Left lung (tissue), 10 donors: Measurements from ENCODE around the gene RAD54L2. TPM values are rescaled to one million over a fixed set of nuclear protein-coding genes. Genes with fewer than 3 reads are reported as not detected.

Experiments used
- ATAC-seq: fragments of 200-7000 bp; cut with Tn5 transposase; one replicate; pipeline ENCODE4 v1.9.1; 2020; ENCODE audit warnings: moderate library complexity
- DNase-seq, 4 donors: peaks; one replicate each; pipeline ENCODE4 v3.0.0-alpha.2; 2013 to 2020
- H3K27ac ChIP-seq, 2 donors: fragments of 200-600 bp; sonication (generic) in 1 of 2; one replicate each; pipeline versions ENCODE4 v1.5.0 to v1.8.0; 2020 to 2021
- H3K27me3 ChIP-seq, 2 donors: fragments of 200-600 bp; sonication (generic) in 1 of 2; one replicate each; pipeline versions ENCODE4 v1.5.0 to v1.8.0; 2020 to 2021
- H3K36me3 ChIP-seq, 2 donors: fragments of 200-600 bp; sonication (generic) in 1 of 2; one replicate each; pipeline versions ENCODE4 v1.5.0 to v1.8.0; 2020 to 2021
- H3K4me1 ChIP-seq, 2 donors: fragments of 200-600 bp; one replicate each; pipeline ENCODE4 v1.8.0; 2021
- H3K4me3 ChIP-seq, 2 donors: fragments of 200-600 bp; sonication (generic) in 1 of 2; one replicate each; pipeline versions ENCODE4 v1.5.0 to v1.8.0; 2020 to 2021; ENCODE audit warnings: mild to moderate bottlenecking in 1 of 2
- H3K9me3 ChIP-seq, 2 donors: fragments of 200-600 bp; sonication (generic) in 1 of 2; one replicate each; pipeline versions ENCODE4 v1.5.0 to v1.8.0; 2020 to 2021
- CTCF ChIP-seq, 2 donors: fragments of 200-600 bp; sonication (generic) in 1 of 2; IDR thresholded peaks; one replicate each; pipeline versions ENCODE4 v1.5.0 to v1.8.0; 2021; ENCODE audit warnings: antibody characterized with exemption in 2 of 2
- intact Hi-C, 2 donors: fragments of 100-400 bp; cut with DNase I; formaldehyde crosslinking; loops; one replicate each; pipeline versions ENCODE4 v1.11.2 to v1.14.2; 2022
- polyA plus RNA-seq, 6 donors: library from polyadenylated mRNA; unstranded; fragments of 120-200 nt; gene quantifications; one replicate each; pipeline ENCODE4 v1.2.1, GENCODE V29; 2013; ENCODE audit not compliant: insufficient read length in 6 of 6
- total RNA-seq, 2 donors: library from RNA; stranded (reverse); fragmentation: NEBNext Ultra II Directional; extraction: Animal tissue kit (Norgen Biotek cat#: 25700); gene quantifications; one replicate each; pipeline ENCODE4 v1.2.1, GENCODE V29; 2021
- donor health status: DM: no; HTN: yes; CAD: no.
- donor health status: DM: no; HTN: no; CAD: no.

The RAD54L2 gene
- total and polyA plus RNA-seq, 8 donors = 18.0 to 22.9 (median 19.9) TPM

GRCh38 chr3:51501833-51502561, 36.5 kb upstream of the RAD54L2 start:
- peak; percentile 64 to 89 (median 80) for DNase-seq
- Histone ChIP-seq H3K9me3 (no peaks in the 10 kb centered on the region), H3K27ac (no peak overlapping the region), H3K4me3 (no peak overlapping the region), H3K4me1 (peaks cover 0 to 21% of the 10 kb centered on the region in 2 donors), H3K36me3 (no peaks in the 10 kb centered on the region), H3K27me3 (no peaks in the 10 kb centered on the region)
- intact Hi-C loops = loop anchor here in 1 of 2 donors (5.0 to 10.0 kb wide), 3 partner anchors 143 to 303 kb away; no protein-coding TSS in a partner anchor
- ATAC-seq = peak; percentile 30
- TF ChIP-seq CTCF (IDR thresholded peaks at IDR 0.05) = peak; percentile 93 to 96

GRCh38 chr3:51502562-51502910, 36.0 kb upstream of the RAD54L2 start:
- H3K27ac ChIP-seq = no peak overlapping the region
- H3K4me3 ChIP-seq = no peak overlapping the region
- peaks cover 0 to 21% of the 10 kb centered on the region in 2 donors for H3K4me1 ChIP-seq
- H3K36me3 ChIP-seq = no peaks in the 10 kb centered on the region
- intact Hi-C loops = loop anchor here in 1 of 2 donors (5.0 to 10.0 kb wide), 3 partner anchors 142 to 302 kb away; no protein-coding TSS in a partner anchor
- no peak for ATAC-seq
- no peak for TF ChIP-seq CTCF (IDR thresholded peaks at IDR 0.05)
- DNase-seq = no peak
- no peaks in the 10 kb centered on the region for H3K9me3 ChIP-seq
- no peaks in the 10 kb centered on the region for H3K27me3 ChIP-seq

- Histone ChIP-seq H3K36me3 (no peaks in the 10 kb centered on the region), H3K27me3 (no peaks in the 10 kb centered on the region), H3K27ac (no peak overlapping the region), H3K4me3 (no peak overlapping the region), H3K4me1 (peaks cover 0 to 21% of the 10 kb centered on the region in 2 donors), H3K9me3 (no peaks in the 10 kb centered on the region)
- ATAC-seq (no peak), DNase-seq (no peak)
- intact Hi-C loops = loop anchor here in 1 of 2 donors (5.0 to 10.0 kb wide), 3 partner anchors 142 to 302 kb away; no protein-coding TSS in a partner anchor
- TF ChIP-seq CTCF (IDR thresholded peaks at IDR 0.05) = no peak
These were observed 35.5 kb upstream of the RAD54L2 start for GRCh38 chr3:51503007-51503406.

GRCh38 chr3:51508255-51508654, 30.3 kb upstream of the RAD54L2 start:
- Histone ChIP-seq H3K36me3 (no peaks in the 10 kb centered on the region), H3K4me3 (no peak overlapping the region), H3K27me3 (no peaks in the 10 kb centered on the region), H3K9me3 (no peaks in the 10 kb centered on the region), H3K4me1 (no peaks in the 10 kb centered on the region), H3K27ac (no peak overlapping the region)
- intact Hi-C loops = loop anchor here in 1 of 2 donors (10.0 kb wide), 2 partner anchors 137 to 297 kb away; no protein-coding TSS in a partner anchor
- TF ChIP-seq CTCF (IDR thresholded peaks at IDR 0.05) = no peak
- DNase-seq (no peak), ATAC-seq (no peak)

- Histone ChIP-seq H3K4me1 (no peaks in the 10 kb centered on the region), H3K9me3 (no peaks in the 10 kb centered on the region), H3K36me3 (no peaks in the 10 kb centered on the region), H3K4me3 (no peak overlapping the region), H3K27ac (no peak overlapping the region), H3K27me3 (no peaks in the 10 kb centered on the region)
- no peak for ATAC-seq
- DNase-seq = no peak
- intact Hi-C loops = no loop called here
- TF ChIP-seq CTCF (IDR thresholded peaks at IDR 0.05) = no peak
These were observed 27.5 kb upstream of the RAD54L2 start for GRCh38 chr3:51510996-51511395.
